ENCODE measurements around the gene PLOD3. TPM values are rescaled to one million over a fixed set of nuclear protein-coding genes. Genes with fewer than 3 reads are reported as not detected.

Gene PLOD3
- polyA plus RNA-seq, 1 donor (not counting 4 experiments of a cell fraction or from before 2014, with no cell fraction given) = 31.6 TPM

- dilution Hi-C loops (cut with MboI; ENCODE audit: extremely low pct_ligation_motif_present, low sequenced_read_pairs) = no loop called here
- no peak for DNase-seq (ENCODE audit: low read depth, low spot score)
These were observed 32.0 kb downstream of the PLOD3 start for GRCh38 chr7:101185258-101185839.

DNA sequence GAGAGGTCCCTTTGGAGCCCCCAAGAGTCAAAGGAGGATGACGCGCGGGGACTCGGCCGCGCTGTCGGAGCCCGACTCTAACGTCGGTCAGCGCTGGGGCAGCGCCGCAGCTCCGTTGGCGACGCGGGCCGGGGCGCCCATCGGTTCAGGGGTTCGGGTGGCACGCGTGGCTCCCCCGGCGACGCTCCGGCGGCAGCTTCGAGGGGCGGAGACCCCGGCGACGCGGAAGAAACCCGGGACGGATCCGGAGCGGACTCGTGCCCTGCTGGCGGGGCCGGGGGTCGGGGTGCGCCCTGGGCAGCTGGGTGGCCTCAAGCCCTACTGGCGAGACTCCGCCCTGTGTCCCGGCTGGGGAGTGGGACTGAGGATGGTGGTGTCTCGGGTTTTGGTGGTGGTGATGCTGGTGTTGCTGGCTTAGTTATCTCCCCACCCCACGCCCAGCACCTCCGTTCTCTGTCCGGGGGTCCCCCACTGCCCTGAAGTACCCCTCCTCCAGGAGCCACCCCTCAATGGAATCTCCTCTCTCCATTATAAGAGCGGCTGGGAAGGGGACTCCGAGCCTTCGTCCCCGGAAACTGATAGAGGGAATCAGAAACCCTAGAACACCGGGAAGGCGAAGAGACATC lies 37.1 kb downstream of the PLOD3 start, which contains the start of gene NAT16:
NAT16 (minus strand) TSS at position 164 of the 626 bp plus-strand sequence. CDS start 5,486 bp downstream, outside the sequence.
- dilution Hi-C loops (cut with MboI; ENCODE audit: extremely low pct_ligation_motif_present, low sequenced_read_pairs) = no loop called here
- no peak within 1 kb of the TSS for H3K27ac ChIP-seq (ENCODE audit: control insufficient read depth, insufficient read depth, low read length)
- FAIRE-seq (no peak), DNase-seq (ENCODE audit: low read depth, low spot score) (no peak)
- H3K36me3 ChIP-seq (ENCODE audit: control insufficient read depth in 2 of 2, extremely low read depth in 1 of 2, insufficient read depth in 2 of 2, low read length in 2 of 2) = no peaks in the 10 kb centered on the region
- H3K4me3 ChIP-seq (ENCODE audit: control insufficient read depth in 2 of 3, extremely low read depth in 1 of 3, insufficient read depth in 2 of 3, low read depth in 1 of 3, low read length in 3 of 3) = no peak within 1 kb of the TSS
- H3K27me3 ChIP-seq (ENCODE audit: control insufficient read depth, extremely low read depth, insufficient read depth, low read length) = peaks cover 50% of the 10 kb centered on the region
- no peaks in the 10 kb centered on the region for H3K79me2 ChIP-seq (ENCODE audit: control insufficient read depth, insufficient read depth, low read length)
- H4K20me1 ChIP-seq (ENCODE audit: control insufficient read depth, extremely low read depth, insufficient read depth, low read length) = no peaks in the 10 kb centered on the region
- H3K9me3 ChIP-seq (ENCODE audit: control insufficient read depth, low read depth, low read length) = no peaks in the 10 kb centered on the region
- H3K4me1 ChIP-seq (ENCODE audit: control insufficient read depth, extremely low read depth, insufficient read depth, low read length) = no peaks in the 10 kb centered on the region
- H3K4me2 ChIP-seq (ENCODE audit: control insufficient read depth, extremely low read depth, insufficient read depth, low read depth, low read length) = peak within 1 kb of the TSS; percentile 27
- H2AFZ ChIP-seq (ENCODE audit: control insufficient read depth, low read length) = no peak within 1 kb of the TSS
- no peak within 1 kb of the TSS for H3K9ac ChIP-seq (ENCODE audit: control insufficient read depth, extremely low read depth, insufficient read depth, low read length)
- no peaks in the 10 kb centered on the region for H3K9me1 ChIP-seq (ENCODE audit: control insufficient read depth, extremely low read depth, insufficient read depth, low read length)
- TF ChIP-seq, protein P1, sequence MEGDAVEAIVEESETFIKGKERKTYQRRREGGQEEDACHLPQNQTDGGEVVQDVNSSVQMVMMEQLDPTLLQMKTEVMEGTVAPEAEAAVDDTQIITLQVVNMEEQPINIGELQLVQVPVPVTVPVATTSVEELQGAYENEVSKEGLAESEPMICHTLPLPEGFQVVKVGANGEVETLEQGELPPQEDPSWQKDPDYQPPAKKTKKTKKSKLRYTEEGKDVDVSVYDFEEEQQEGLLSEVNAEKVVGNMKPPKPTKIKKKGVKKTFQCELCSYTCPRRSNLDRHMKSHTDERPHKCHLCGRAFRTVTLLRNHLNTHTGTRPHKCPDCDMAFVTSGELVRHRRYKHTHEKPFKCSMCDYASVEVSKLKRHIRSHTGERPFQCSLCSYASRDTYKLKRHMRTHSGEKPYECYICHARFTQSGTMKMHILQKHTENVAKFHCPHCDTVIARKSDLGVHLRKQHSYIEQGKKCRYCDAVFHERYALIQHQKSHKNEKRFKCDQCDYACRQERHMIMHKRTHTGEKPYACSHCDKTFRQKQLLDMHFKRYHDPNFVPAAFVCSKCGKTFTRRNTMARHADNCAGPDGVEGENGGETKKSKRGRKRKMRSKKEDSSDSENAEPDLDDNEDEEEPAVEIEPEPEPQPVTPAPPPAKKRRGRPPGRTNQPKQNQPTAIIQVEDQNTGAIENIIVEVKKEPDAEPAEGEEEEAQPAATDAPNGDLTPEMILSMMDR (optimal IDR thresholded peaks at IDR 0.05 in 1 of 3, IDR thresholded peaks at IDR 0.05 in 1 of 3, conservative IDR thresholded peaks at IDR 0.05 in 1 of 3; ENCODE audit: extremely low read depth in 1 of 3, insufficient read depth in 2 of 3, low read length in 3 of 3) = no peak
- TF ChIP-seq EZH2 (IDR thresholded peaks at IDR 0.05; ENCODE audit: low read length) = peak; percentile 91

More at GRCh38 chr7:101185258-101185839, 32.0 kb downstream of the PLOD3 start:
- Histone ChIP-seq H3K9me1 (ENCODE audit: control insufficient read depth, extremely low read depth, insufficient read depth, low read length) (no peaks in the 10 kb centered on the region), H2AFZ (ENCODE audit: control insufficient read depth, low read length) (no peak overlapping the region), H3K27ac (ENCODE audit: control insufficient read depth, insufficient read depth, low read length) (no peak overlapping the region), H3K27me3 (ENCODE audit: control insufficient read depth, extremely low read depth, insufficient read depth, low read length) (peaks cover 9% of the 10 kb centered on the region), H3K79me2 (ENCODE audit: control insufficient read depth, insufficient read depth, low read length) (no peaks in the 10 kb centered on the region), H4K20me1 (ENCODE audit: control insufficient read depth, extremely low read depth, insufficient read depth, low read length) (no peaks in the 10 kb centered on the region), H3K9me3 (ENCODE audit: control insufficient read depth, low read depth, low read length) (no peaks in the 10 kb centered on the region), H3K36me3 (ENCODE audit: control insufficient read depth in 2 of 2, extremely low read depth in 1 of 2, insufficient read depth in 2 of 2, low read length in 2 of 2) (no peaks in the 10 kb centered on the region), H3K4me2 (ENCODE audit: control insufficient read depth, extremely low read depth, insufficient read depth, low read depth, low read length) (no peak overlapping the region), H3K9ac (ENCODE audit: control insufficient read depth, extremely low read depth, insufficient read depth, low read length) (no peak overlapping the region), H3K4me3 (ENCODE audit: control insufficient read depth in 2 of 3, extremely low read depth in 1 of 3, insufficient read depth in 2 of 3, low read depth in 1 of 3, low read length in 3 of 3) (no peak overlapping the region), H3K4me1 (ENCODE audit: control insufficient read depth, extremely low read depth, insufficient read depth, low read length) (peaks cover 2% of the 10 kb centered on the region)
- no peak for FAIRE-seq
- TF ChIP-seq EZH2 (IDR thresholded peaks at IDR 0.05; ENCODE audit: low read length) = no peak
- TF ChIP-seq, protein P1 (optimal IDR thresholded peaks at IDR 0.05 in 1 of 3, IDR thresholded peaks at IDR 0.05 in 1 of 3, conservative IDR thresholded peaks at IDR 0.05 in 1 of 3; ENCODE audit: extremely low read depth in 1 of 3, insufficient read depth in 2 of 3, low read length in 3 of 3) = no peak

Measured in keratinocyte (primary cell).